Activated naive CD4-positive, alpha-beta T cell treated with anti-CD3 and anti-CD28 coated beads, Interleukin-2, amount 50 U/mL, for 72 hours (primary cell): ENCODE measurements around the gene UBA6. TPM values are rescaled to one million over a fixed set of nuclear protein-coding genes. Genes with fewer than 3 reads are reported as not detected.

Experiments
- ATAC-seq, 2 donors: fragments of 150-1000 bp; cut with Tn5 transposase; 2 replicates each; pipeline ENCODE4 v1.10.0; 2021; ENCODE audit warnings: mild to moderate bottlenecking in 2 of 2, moderate library complexity in 2 of 2
- DNase-seq, 2 donors: peaks; one replicate each; pipeline ENCODE4 v3.0.0; 2021 to 2022; ENCODE audit warnings: low spot score in 2 of 2
- H3K27ac Mint-ChIP-seq, 2 donors: one replicate each; pipeline ENCODE4 v1.8.0; 2022; ENCODE audit warnings: mild to moderate bottlenecking in 2 of 2, mixed read lengths in 2 of 2
- H3K36me3 Mint-ChIP-seq, 2 donors: one replicate each; pipeline ENCODE4 v1.8.0; 2022; ENCODE audit warnings: mixed read lengths in 2 of 2
- H3K9me3 Mint-ChIP-seq, 2 donors: one replicate each; pipeline ENCODE4 v1.8.0; 2022; ENCODE audit warnings: mixed read lengths in 2 of 2
- total RNA-seq, 2 donors: library from RNA; stranded (reverse); gene quantifications; one replicate each; pipeline ENCODE4 v1.2.3, GENCODE V29; 2022

The UBA6 gene
- total RNA-seq, 2 donors from 2014 or later: 90.0 to 94.6 TPM

DNA sequence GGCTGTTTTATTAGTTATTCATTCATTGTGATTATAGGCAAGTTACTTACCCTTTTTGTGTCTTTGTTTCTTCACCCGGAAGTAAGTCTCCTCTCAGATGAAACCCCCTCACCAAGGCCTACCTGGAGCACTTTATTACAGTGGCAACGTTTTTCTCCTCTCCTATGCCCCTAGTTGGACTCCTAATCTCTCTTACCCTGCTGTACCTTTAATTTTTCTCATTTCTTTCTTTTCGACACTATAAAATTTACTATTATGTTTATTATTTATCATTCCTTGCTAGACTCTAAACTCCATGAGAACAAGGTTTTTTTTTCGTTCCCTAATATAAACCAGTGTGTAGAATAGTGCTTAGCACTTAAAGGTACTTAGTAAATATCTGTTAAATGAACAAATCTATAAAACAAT, 124.9 kb downstream of the UBA6 start:
- Mint-ChIP-seq H3K27ac (peak overlapping the region in 1 of 2 donors; percentile 85), H3K36me3 (peaks cover 0 to 9% of the 10 kb centered on the region in 2 donors), H3K9me3 (peaks cover 0 to 7% of the 10 kb centered on the region in 2 donors)
- no peak for ATAC-seq
- DNase-seq: no peak

GRCh38 chr4:67575232-67576058, 125.5 kb downstream of the UBA6 start:
- ATAC-seq (peak; percentile 56 to 61), DNase-seq (no peak)
- H3K9me3 Mint-ChIP-seq: peaks cover 0 to 7% of the 10 kb centered on the region in 2 donors
- peak overlapping the region; percentile 40 to 85 for H3K27ac Mint-ChIP-seq
- H3K36me3 Mint-ChIP-seq: peaks cover 0 to 9% of the 10 kb centered on the region in 2 donors

DNA sequence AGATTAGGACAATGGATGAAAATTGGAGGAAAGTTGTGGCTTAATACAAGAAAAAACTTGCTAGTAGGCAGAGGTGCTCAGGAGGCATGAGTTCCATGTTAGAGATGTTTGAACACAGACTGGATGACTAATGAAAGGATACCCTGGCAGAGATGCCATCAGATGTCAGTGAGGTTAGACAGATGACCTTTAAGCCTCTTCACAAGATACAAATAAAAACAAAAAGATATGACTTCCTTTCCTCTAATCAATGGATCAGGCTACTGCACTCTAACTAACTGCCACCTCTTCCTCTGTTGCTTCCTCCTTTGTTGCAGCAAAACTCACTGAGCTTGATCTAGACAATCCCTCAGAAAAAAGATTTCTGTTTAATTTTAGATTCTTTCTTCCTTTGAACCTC, 127.8 kb downstream of the UBA6 start:
- ATAC-seq (peak; percentile 47 to 78), DNase-seq (no peak)
- Mint-ChIP-seq H3K27ac (no peak overlapping the region), H3K36me3 (no peaks in the 10 kb centered on the region), H3K9me3 (no peaks in the 10 kb centered on the region)

DNA sequence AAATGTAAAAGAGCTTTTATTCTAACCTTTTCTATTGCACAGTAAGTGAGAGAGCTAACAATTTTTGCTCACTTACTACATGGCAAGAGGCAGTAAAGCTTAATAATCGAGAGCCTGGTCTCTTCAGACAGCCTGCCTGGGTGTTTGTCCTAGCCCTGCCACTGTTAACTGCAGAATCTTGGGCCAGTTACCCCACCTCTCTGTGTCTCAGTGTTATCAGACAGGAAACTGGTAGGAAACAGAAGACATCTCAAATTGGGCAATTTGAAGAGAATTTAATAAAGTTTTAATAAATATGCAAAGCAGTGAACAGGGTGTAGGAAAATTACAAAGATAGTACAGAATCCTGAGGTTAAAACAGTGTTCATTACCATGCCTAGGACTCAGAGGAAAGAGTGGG, 129.0 kb downstream of the UBA6 start:
- ATAC-seq (no peak), DNase-seq (no peak)
- Mint-ChIP-seq H3K27ac (no peak overlapping the region), H3K9me3 (no peaks in the 10 kb centered on the region), H3K36me3 (no peaks in the 10 kb centered on the region)

- no peak for DNase-seq
- Mint-ChIP-seq H3K36me3 (peaks cover 0 to 5% of the 10 kb centered on the region in 2 donors), H3K9me3 (no peaks in the 10 kb centered on the region), H3K27ac (no peak overlapping the region)
- ATAC-seq: no peak
Observed at GRCh38 chr4:67570537-67570936, 130.4 kb downstream of the UBA6 start.

DNA sequence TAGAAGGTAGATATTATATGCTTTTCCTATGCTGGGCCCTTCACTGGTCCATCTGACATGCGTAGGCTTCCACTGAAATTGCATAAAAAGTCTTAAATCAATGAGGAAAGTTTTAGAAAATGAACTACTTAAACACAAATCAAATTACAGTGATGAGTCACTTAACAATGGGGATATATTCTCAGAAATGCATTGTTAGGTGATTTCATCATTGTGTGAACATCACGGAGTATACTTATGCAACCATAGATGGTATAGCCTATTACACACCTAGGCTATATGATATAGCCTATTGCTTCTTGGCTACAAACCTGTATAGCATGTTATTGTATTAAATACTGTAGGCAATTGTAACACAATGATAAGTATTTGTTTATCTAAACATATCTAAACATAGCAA, 132.1 kb downstream of the UBA6 start:
- peak in 1 of 2 donors; percentile 59 for ATAC-seq
- H3K27ac Mint-ChIP-seq: no peak overlapping the region
- H3K36me3 Mint-ChIP-seq: peaks cover 0 to 5% of the 10 kb centered on the region in 2 donors
- DNase-seq: no peak
- no peaks in the 10 kb centered on the region for H3K9me3 Mint-ChIP-seq

- peak; percentile 62 to 89 for ATAC-seq
Observed at GRCh38 chr4:67566335-67566734, 134.6 kb downstream of the UBA6 start.

GRCh38 chr4:67565284-67565683, 135.7 kb downstream of the UBA6 start:
- DNase-seq (no peak), ATAC-seq (no peak)
- H3K9me3 Mint-ChIP-seq: peaks cover 0 to 8% of the 10 kb centered on the region in 2 donors
- H3K27ac Mint-ChIP-seq: no peak overlapping the region
- H3K36me3 Mint-ChIP-seq: peaks cover 0 to 11% of the 10 kb centered on the region in 2 donors

More at GRCh38 chr4:67566335-67566734, 134.6 kb downstream of the UBA6 start:
- Mint-ChIP-seq H3K36me3 (peaks cover 0 to 9% of the 10 kb centered on the region in 2 donors), H3K27ac (no peak overlapping the region), H3K9me3 (peaks cover 0 to 2% of the 10 kb centered on the region in 2 donors)
- no peak for DNase-seq

Other genes with a start within 250 kb of the UBA6 start
- 10 to 100 TPM; 34.7 to 74.0 TPM for gene CENPC, start 155.7 kb downstream of the UBA6 start, total RNA-seq
- 10 to 100 TPM; 10.4 to 10.9 TPM for gene STAP1, start 142.4 kb downstream of the UBA6 start, total RNA-seq
- not detected for gene GNRHR, start 53.2 kb upstream of the UBA6 start, total RNA-seq
- not detected for gene TMPRSS11D, start 182.8 kb upstream of the UBA6 start, total RNA-seq